ENCODE results near the gene RTTN.
A peak's percentile ranks its signal among the peaks of the same experiment; 100 is the strongest.

Gene RTTN

DNA sequence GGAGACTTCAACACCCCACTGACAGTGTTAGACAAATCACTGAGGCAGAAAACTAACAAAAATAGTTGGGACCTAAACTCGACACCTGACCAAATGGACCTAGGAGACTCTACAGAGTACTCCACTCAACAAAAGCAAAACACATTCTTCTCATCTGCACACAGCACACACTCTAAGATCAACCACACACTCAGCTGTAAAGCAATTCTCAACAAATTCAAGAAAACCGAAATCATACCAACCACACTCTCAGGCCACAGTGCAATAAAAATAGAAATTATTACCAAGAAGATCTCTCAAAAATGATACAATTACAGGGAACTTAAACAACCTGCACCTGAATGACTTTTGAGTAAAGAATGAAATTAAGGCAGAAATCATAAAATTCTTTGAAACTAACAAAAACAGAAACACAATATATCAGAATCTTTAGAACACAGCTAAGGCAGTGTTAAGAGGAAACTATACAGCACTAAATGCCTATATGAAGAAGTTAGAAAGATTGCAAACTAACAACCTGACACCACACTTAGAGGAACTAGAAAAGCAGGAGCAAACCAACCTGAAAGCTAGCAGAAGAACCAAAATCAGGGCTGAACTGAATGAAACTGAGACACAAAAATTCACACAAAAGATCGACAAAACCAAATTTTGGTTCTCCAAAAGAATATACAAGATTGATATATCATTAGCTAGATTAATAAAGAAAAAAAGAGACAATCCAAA is 46.3 kb downstream of the RTTN start:
- no peak for DNase-seq (ENCODE audit: low read depth)
- H3K4me3 ChIP-seq (replicated peaks; ENCODE audit: low read depth, low read length): no peak overlapping the region
- TF ChIP-seq, protein P1, sequence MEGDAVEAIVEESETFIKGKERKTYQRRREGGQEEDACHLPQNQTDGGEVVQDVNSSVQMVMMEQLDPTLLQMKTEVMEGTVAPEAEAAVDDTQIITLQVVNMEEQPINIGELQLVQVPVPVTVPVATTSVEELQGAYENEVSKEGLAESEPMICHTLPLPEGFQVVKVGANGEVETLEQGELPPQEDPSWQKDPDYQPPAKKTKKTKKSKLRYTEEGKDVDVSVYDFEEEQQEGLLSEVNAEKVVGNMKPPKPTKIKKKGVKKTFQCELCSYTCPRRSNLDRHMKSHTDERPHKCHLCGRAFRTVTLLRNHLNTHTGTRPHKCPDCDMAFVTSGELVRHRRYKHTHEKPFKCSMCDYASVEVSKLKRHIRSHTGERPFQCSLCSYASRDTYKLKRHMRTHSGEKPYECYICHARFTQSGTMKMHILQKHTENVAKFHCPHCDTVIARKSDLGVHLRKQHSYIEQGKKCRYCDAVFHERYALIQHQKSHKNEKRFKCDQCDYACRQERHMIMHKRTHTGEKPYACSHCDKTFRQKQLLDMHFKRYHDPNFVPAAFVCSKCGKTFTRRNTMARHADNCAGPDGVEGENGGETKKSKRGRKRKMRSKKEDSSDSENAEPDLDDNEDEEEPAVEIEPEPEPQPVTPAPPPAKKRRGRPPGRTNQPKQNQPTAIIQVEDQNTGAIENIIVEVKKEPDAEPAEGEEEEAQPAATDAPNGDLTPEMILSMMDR (IDR thresholded peaks at IDR 0.05; ENCODE audit: low read length, missing control alignments): no peak

DNA sequence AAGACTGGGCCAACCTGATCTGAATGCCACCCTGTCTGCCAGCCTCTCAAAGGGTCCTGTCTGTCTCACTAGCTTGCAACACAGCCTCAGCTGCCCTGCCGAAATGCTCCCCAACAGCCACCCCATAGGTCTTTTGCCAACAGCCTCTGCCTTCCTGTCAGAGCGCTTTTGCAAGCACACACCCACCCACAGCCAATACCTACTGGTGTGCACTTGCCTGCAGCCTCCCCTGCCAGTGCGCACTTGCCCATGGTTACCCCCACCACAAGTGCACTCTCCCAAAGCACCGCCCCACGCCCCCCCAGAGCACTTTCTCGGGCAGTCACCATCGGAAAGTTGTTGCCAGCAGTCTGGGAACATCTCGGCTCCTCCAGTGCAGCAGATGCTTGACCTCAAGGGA is 48.6 kb downstream of the RTTN start:
- TF ChIP-seq, protein P1 (IDR thresholded peaks at IDR 0.05; ENCODE audit: low read length, missing control alignments): no peak
- DNase-seq (ENCODE audit: low read depth): no peak
- no peak overlapping the region for H3K4me3 ChIP-seq (replicated peaks; ENCODE audit: low read depth, low read length)

DNA sequence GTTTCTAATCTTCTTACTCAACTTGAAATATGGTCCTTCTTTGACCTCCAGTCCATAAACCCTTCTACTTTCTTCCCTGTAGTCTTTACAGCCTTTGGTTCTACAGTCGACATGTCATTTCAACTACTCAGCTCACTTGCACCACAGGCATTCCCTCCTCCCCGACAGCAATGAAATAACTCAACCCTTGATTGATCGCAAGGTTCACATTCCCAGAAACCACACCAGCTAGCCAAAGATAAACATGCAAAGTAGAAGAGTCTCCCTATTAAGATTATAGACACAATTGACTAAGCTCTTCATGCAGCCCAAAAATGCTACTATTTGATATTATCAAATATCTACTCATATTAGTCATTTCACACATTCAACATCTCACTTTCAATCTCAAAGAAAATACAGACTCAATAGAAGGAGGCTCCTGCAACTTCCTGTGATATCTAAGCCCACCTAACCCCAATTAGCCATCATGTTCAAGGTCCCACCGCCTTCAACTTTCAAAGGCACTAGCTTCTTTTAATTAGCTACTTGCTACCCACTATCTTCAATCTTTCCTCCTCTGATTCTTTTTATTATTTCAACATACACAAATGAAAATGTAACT is 50.8 kb downstream of the RTTN start:
- no peak overlapping the region for H3K4me3 ChIP-seq (replicated peaks; ENCODE audit: low read depth, low read length)
- TF ChIP-seq, protein P1 (IDR thresholded peaks at IDR 0.05; ENCODE audit: low read length, missing control alignments): no peak
- DNase-seq (ENCODE audit: low read depth): peak; percentile 61

DNA sequence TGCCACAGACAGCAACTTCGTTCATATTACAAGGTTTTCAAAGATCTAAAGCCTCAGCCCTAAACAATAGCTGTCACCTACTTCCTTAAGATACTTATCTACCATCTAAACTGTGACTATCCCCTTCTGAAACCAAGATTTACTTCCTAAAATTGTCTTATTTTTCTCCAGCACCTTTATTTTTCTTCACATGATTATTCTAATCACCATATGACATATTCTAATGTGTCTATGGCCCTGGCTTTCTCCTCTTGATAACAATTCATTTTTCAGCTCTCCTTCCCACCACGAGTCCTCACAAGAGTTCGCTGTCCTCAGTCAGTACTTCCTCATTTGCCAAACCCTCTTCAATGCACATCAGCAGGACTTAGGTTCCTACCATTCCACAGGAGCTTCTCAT is 53.9 kb downstream of the RTTN start:
- TF ChIP-seq, protein P1 (IDR thresholded peaks at IDR 0.05; ENCODE audit: low read length, missing control alignments): no peak
- no peak for DNase-seq (ENCODE audit: low read depth)
- H3K4me3 ChIP-seq (replicated peaks; ENCODE audit: low read depth, low read length): no peak overlapping the region

DNA sequence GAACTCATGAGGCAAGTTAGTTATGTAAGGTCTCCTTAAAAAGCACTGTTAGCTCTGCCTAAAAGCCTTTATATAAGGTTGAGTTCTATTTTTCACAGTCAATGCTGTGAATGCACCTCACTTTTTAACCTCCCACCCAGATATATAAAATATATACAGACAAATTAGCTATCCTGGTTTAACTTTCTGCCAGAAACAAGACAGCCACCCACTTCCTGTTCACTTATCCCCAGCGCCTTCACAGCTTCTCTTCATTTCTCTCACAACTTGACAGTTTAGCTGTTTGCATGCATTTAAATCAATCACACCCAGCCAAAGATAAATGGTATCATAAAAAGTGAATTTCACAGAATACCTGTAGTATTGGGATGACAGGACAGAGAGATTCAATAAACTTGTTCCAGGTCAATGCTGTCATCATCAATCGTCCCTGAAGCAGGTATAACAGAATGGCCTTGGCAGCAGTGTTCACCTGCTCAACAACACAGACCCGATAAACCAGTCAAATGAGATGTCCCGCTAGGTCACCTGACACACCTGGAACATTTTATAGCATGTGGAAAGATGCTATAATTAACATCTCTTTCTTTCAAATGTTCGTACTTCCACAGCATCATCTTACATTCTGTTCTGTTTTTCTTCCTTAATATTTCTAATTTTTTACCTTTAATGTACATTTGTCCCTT is 55.7 kb downstream of the RTTN start:
- TF ChIP-seq, protein P1 (IDR thresholded peaks at IDR 0.05; ENCODE audit: low read length, missing control alignments): no peak
- DNase-seq (ENCODE audit: low read depth): no peak
- no peak overlapping the region for H3K4me3 ChIP-seq (replicated peaks; ENCODE audit: low read depth, low read length)

DNA sequence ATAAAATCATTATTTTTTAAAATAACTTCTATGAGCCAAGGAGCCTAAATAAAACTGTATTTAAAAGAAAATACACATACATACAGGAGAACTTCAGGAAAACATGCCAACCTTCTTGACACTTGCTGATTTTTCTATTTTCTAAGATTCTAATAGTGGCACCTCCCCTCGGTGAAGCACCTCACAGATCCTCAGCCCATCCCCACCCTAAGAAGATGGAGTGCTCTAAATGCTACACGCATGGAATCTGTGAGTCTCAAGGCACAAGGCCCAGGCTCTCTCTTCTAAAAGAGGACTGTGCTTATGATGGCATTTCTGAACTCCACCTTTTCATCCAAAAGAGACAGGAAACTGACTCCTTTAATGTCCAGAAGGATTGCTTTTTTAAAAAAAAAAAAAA is 56.3 kb downstream of the RTTN start:
- no peak for DNase-seq (ENCODE audit: low read depth)
- TF ChIP-seq, protein P1 (IDR thresholded peaks at IDR 0.05; ENCODE audit: low read length, missing control alignments): no peak

More for the DNA sequence above, 56.3 kb downstream of the RTTN start:
- H3K4me3 ChIP-seq (replicated peaks; ENCODE audit: low read depth, low read length): no peak overlapping the region

All from fibroblast of pulmonary artery (primary cell).